CD4-positive, alpha-beta T cell treated with Interleukin-15 for 4 hours (primary cell): ENCODE results near the gene CPLX1.
"Not testable (repeated sequence)": the region's sequence is repeated elsewhere in the genome, so short reads cannot be mapped to it uniquely, and the experiment has no call there.

ENCODE experiments used
- DNase-seq: peaks from one replicate; pipeline ENCODE4 v3.0.0-alpha.2; 2020; ENCODE audit warnings: low spot score

Gene CPLX1

GRCh38 chr4:776743-777441 is 49.0 kb downstream of the CPLX1 start:
- no peak for DNase-seq

- DNase-seq = not testable (repeated sequence)
Observed at GRCh38 chr4:775485-775884, 50.4 kb downstream of the CPLX1 start.

- not testable (repeated sequence) for DNase-seq
Observed at GRCh38 chr4:774419-775092, 51.4 kb downstream of the CPLX1 start.

- no peak for DNase-seq
Observed at GRCh38 chr4:773214-773613, 52.7 kb downstream of the CPLX1 start.

- no peak for DNase-seq
Observed at GRCh38 chr4:772776-773175, 53.2 kb downstream of the CPLX1 start.

GRCh38 chr4:772118-772517 is 53.8 kb downstream of the CPLX1 start:
- DNase-seq = no peak

- DNase-seq = no peak
Observed at GRCh38 chr4:771464-771863, 54.5 kb downstream of the CPLX1 start.

GRCh38 chr4:770022-770421 is 55.9 kb downstream of the CPLX1 start:
- DNase-seq = no peak

- no peak for DNase-seq
Observed at GRCh38 chr4:769511-769910, 56.4 kb downstream of the CPLX1 start.

- no peak for DNase-seq
Observed at GRCh38 chr4:768995-769394, 56.9 kb downstream of the CPLX1 start.

GRCh38 chr4:768076-768475 is 57.9 kb downstream of the CPLX1 start:
- no peak for DNase-seq

GRCh38 chr4:766559-767283 is 59.2 kb downstream of the CPLX1 start:
- DNase-seq = no peak

- no peak for DNase-seq
Observed at GRCh38 chr4:766152-766515, 59.8 kb downstream of the CPLX1 start.

GRCh38 chr4:764405-765169 is 61.3 kb downstream of the CPLX1 start:
- no peak for DNase-seq

GRCh38 chr4:763922-764321 is 62.0 kb downstream of the CPLX1 start:
- DNase-seq = no peak

GRCh38 chr4:763191-763810 is 62.6 kb downstream of the CPLX1 start:
- no peak for DNase-seq

- no peak for DNase-seq
Observed at GRCh38 chr4:762211-763190, 63.4 kb downstream of the CPLX1 start.

- DNase-seq = no peak
Observed at GRCh38 chr4:761739-762138, 64.2 kb downstream of the CPLX1 start.

- DNase-seq = no peak
Observed at GRCh38 chr4:761086-761485, 64.8 kb downstream of the CPLX1 start.

GRCh38 chr4:760616-761015 is 65.3 kb downstream of the CPLX1 start:
- no peak for DNase-seq

- not testable (repeated sequence) for DNase-seq
Observed at GRCh38 chr4:759810-760209, 66.1 kb downstream of the CPLX1 start.
